ENCODE data around the gene PRSS53. TPM values are rescaled to one million over a fixed set of nuclear protein-coding genes. Genes with fewer than 3 reads are reported as not detected.

Gene PRSS53
- total RNA-seq, 4 donors from 2014 or later = 0.41 to 1.3 (median 1.1) TPM

DNA sequence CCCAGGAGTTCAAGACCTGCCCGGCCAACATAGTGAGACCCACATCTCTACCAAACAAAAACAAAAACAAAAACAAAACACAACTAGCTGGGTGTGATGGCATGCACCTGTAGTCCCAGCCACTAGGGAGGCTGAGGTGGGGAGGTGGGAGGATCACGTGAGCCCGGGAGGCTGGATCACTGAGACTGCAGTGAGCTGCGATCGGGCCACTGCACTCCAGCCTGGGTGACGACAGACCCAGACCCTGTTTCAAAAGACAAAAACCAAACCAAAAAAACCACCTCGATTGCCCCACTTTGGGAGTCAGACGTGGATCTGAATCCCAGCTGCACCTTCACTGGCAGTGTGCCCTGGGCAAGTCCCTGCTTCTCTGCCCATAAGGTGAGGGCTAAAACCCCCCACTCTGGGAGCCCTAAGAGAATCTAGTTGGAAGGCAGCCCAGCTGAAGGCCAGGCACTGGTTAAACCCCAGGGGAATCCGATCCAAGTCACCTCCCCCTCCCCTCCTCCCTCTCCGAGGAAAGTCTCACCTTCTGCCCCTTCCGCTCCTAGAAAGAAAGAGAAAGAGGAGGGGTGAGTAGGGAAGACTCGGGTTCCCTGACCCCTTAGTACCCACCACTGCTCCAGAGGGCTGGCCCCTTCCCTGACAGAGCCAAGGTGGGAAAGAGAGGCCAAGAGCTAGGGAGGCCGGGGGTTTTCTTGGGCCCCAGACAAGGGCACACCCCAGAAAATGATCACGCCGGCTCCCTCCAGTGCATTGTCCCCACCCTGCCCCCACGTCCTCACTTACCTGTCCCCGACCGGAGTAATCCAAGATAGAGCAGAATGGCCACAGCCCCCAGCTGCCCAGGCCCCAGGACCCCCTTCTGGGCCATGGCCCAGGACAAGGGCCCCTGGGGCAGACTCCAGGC lies 46.1 kb upstream of the PRSS53 start:
- Histone ChIP-seq H3K36me3 (peaks cover 0 to 33% (median 4%) of the 10 kb centered on the region in 3 donors), H3K9me3 (no peaks in the 10 kb centered on the region), H3K4me1 (peaks cover 41 to 83% (median 43%) of the 10 kb centered on the region in 3 donors), H3K27me3 (peaks cover 0 to 5% (median 0%) of the 10 kb centered on the region in 4 donors), H3K27ac (peak overlapping the region; percentile 86 to 96 (median 94)), H3K4me3 (peak overlapping the region; percentile 60 to 79 (median 72))
- 14 to 25% methylated on average over 8 to 11 of the region's 18 CpGs for WGBS, 2 donors
- peak in 1 of 4 donors; percentile 39 for TF ChIP-seq POLR2A (IDR thresholded peaks at IDR 0.05)
- TF ChIP-seq, protein P1, sequence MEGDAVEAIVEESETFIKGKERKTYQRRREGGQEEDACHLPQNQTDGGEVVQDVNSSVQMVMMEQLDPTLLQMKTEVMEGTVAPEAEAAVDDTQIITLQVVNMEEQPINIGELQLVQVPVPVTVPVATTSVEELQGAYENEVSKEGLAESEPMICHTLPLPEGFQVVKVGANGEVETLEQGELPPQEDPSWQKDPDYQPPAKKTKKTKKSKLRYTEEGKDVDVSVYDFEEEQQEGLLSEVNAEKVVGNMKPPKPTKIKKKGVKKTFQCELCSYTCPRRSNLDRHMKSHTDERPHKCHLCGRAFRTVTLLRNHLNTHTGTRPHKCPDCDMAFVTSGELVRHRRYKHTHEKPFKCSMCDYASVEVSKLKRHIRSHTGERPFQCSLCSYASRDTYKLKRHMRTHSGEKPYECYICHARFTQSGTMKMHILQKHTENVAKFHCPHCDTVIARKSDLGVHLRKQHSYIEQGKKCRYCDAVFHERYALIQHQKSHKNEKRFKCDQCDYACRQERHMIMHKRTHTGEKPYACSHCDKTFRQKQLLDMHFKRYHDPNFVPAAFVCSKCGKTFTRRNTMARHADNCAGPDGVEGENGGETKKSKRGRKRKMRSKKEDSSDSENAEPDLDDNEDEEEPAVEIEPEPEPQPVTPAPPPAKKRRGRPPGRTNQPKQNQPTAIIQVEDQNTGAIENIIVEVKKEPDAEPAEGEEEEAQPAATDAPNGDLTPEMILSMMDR (IDR thresholded peaks at IDR 0.05) = peak in 3 of 6 experiments; percentile 17 to 51 (median 22)
- intact Hi-C loops (cut with DNase I) = no loop called here
- no peak for DNase-seq

DNA sequence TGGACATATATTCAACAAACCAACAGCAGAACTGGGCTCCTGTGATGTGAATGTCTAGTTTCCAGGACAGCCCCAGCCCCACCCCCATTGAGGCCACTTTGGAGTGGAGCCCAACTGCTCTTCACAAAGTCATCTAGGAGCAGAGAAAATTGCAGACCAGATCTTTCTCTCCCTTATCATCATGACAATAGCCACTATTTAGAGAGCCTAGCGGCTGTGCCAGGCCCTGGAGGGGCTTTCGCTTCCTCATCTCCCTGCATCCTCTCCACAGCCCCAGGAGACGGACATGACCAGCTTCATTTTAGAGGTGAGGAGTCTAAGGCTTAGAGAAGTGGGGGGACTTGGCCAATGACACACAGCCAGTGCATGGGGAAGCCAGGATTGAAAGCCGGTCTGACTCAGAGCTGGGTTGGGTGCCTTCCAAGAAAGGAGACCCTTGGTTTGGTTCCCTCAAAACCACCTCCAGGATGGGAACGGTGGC lies 45.4 kb upstream of the PRSS53 start:
- Histone ChIP-seq H3K27ac (peak overlapping the region; percentile 86 to 96 (median 94)), H3K27me3 (peaks cover 0 to 5% (median 0%) of the 10 kb centered on the region in 4 donors), H3K36me3 (peaks cover 0 to 39% (median 4%) of the 10 kb centered on the region in 3 donors), H3K4me1 (peaks cover 46 to 83% (median 47%) of the 10 kb centered on the region in 3 donors), H3K4me3 (peak overlapping the region; percentile 60 to 79 (median 72)), H3K9me3 (no peaks in the 10 kb centered on the region)
- intact Hi-C loops (cut with DNase I) = no loop called here
- DNase-seq = no peak
- WGBS, 2 donors = 8 to 11% methylated on average over 1 to 4 of the region's 5 CpGs
- no peak for TF ChIP-seq POLR2A (IDR thresholded peaks at IDR 0.05)
- TF ChIP-seq, protein P1 (IDR thresholded peaks at IDR 0.05) = no peak

DNA sequence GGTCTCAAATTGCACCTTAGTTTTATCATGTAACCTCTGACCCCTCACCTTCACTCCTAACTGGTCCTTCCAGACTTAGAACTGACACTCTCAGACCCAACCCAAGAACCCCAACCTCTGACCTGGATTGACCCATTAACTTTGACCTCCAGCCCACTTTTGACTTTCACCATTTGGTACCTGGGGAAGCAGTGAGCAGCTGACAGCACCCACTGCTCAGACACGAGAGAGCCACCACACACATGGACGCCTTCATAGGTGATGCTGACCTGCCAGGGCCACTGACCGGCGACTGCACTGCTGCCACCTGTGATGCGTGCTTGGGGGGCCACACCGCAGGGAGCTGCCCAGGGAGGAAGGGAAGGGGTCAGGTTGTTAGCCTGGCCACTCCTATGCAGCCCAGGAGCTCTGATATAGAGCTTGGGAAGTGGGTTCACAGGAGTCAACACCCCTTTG lies 44.3 kb upstream of the PRSS53 start:
- WGBS, 2 donors = 78 to 80% methylated on average over 1 to 6 of the region's 6 CpGs
- Histone ChIP-seq H3K36me3 (peaks cover 0 to 48% (median 4%) of the 10 kb centered on the region in 3 donors), H3K27ac (peak overlapping the region in 3 of 4 donors; percentile 93 to 96 (median 94)), H3K9me3 (no peaks in the 10 kb centered on the region), H3K4me1 (peaks cover 48 to 83% (median 50%) of the 10 kb centered on the region in 3 donors), H3K27me3 (peaks cover 0 to 5% (median 0%) of the 10 kb centered on the region in 4 donors), H3K4me3 (peak overlapping the region; percentile 60 to 79 (median 72))
- no peak for DNase-seq
- TF ChIP-seq, protein P1 (IDR thresholded peaks at IDR 0.05) = no peak
- TF ChIP-seq POLR2A (IDR thresholded peaks at IDR 0.05) = no peak
- intact Hi-C loops (cut with DNase I) = no loop called here

- Histone ChIP-seq H3K27ac (peak overlapping the region; percentile 72 to 96 (median 94)), H3K4me1 (peaks cover 49 to 86% (median 50%) of the 10 kb centered on the region in 3 donors)
- WGBS, 2 donors = 62 to 63% methylated on average over 9 to 11 of the region's 20 CpGs
Observed at GRCh38 chr16:31132303-31132979, 43.7 kb upstream of the PRSS53 start.

More at GRCh38 chr16:31132303-31132979, 43.7 kb upstream of the PRSS53 start:
- Histone ChIP-seq H3K36me3 (peaks cover 0 to 54% (median 10%) of the 10 kb centered on the region in 3 donors), H3K4me3 (peak overlapping the region in 3 of 4 donors; percentile 4 to 60 (median 13)), H3K27me3 (peaks cover 0 to 5% (median 0%) of the 10 kb centered on the region in 4 donors), H3K9me3 (no peaks in the 10 kb centered on the region)
- DNase-seq = no peak
- TF ChIP-seq POLR2A (IDR thresholded peaks at IDR 0.05) = no peak
- TF ChIP-seq, protein P1 (IDR thresholded peaks at IDR 0.05) = no peak
- intact Hi-C loops (cut with DNase I) = no loop called here
